Thyroid gland (tissue), 4 donors: Measurements from ENCODE around the gene CCBE1. TPM values are rescaled to one million over a fixed set of nuclear protein-coding genes. Genes with fewer than 3 reads are reported as not detected.

Source experiments
- DNase-seq, 2 donors: peaks; one replicate each; pipeline ENCODE4 v3.0.0-alpha.2; 2019
- H3K27ac ChIP-seq, 3 donors: fragments of 200-600 bp; sonication (generic); 1 replicate in 2 of 3; 2 replicates in 1 of 3; pipeline ENCODE4 v1.5.1; 2016 to 2019; ENCODE audit warnings: mild to moderate bottlenecking in 1 of 3, moderate library complexity in 1 of 3
- H3K27me3 ChIP-seq: fragments of 200-600 bp; sonication (generic); one replicate; pipeline ENCODE4 v1.5.1; 2019
- H3K36me3 ChIP-seq, 2 donors: fragments of 200-600 bp; sonication (generic); one replicate each; pipeline ENCODE4 v1.5.1; 2016 to 2019
- H3K4me1 ChIP-seq, 2 donors: fragments of 200-600 bp; sonication (generic); one replicate each; pipeline ENCODE4 v1.5.1; 2017 to 2019
- H3K4me3 ChIP-seq, 3 donors: fragments of 200-600 bp; sonication (generic); replicated peaks in 1 of 3; 1 replicate in 2 of 3; 2 replicates in 1 of 3; pipeline ENCODE4 v1.5.1; 2016; ENCODE audit warnings: mild to moderate bottlenecking in 1 of 3
- H3K9me3 ChIP-seq: fragments of 200-600 bp; sonication (generic); one replicate; pipeline ENCODE4 v1.5.1; 2017
- CTCF ChIP-seq, 6 experiments: fragments of 200-600 bp in 3 of 6; fragments of 450-650 bp in 3 of 6; sonication (generic) in 3 of 6; IDR thresholded peaks; one replicate each; pipeline ENCODE4 v1.5.1; 2016 to 2019; ENCODE audit warnings: antibody characterized with exemption in 6 of 6, mild to moderate bottlenecking in 2 of 6, inconsistent platforms in 1 of 6, moderate library complexity in 1 of 6
- POLR2A ChIP-seq, 2 donors: fragments of 450-650 bp; IDR thresholded peaks; one replicate each; pipeline ENCODE4 v1.6.1; 2017; ENCODE audit warnings: antibody characterized with exemption in 2 of 2, mild to moderate bottlenecking in 2 of 2, moderate library complexity in 1 of 2
- WGBS, 2 donors: methylation state at CpG; one replicate each; pipeline ENCODE4 v1.1.5; 2017; 5-methylcytosine and 5-hydroxymethylcytosine counted together
- intact Hi-C: fragments of 100-400 bp; cut with DNase I; formaldehyde crosslinking; loops from one replicate; pipeline ENCODE4 v1.15.1; 2023
- total RNA-seq, 4 donors: library from RNA; depleted of rRNA; stranded (reverse); fragments of >200 nt; gene quantifications; one replicate each; pipeline ENCODE4 v1.2.3, GENCODE V29; 2016

CCBE1 gene
- total RNA-seq, 4 donors from 2014 or later = 0.34 to 9.0 (median 1.1) TPM

GRCh38 chr18:59426855-59427254, 270.4 kb downstream of the CCBE1 start:
- Histone ChIP-seq H3K4me3 (no peak overlapping the region), H3K27ac (no peak overlapping the region), H3K27me3 (no peaks in the 10 kb centered on the region), H3K9me3 (no peaks in the 10 kb centered on the region), H3K36me3 (no peaks in the 10 kb centered on the region), H3K4me1 (no peaks in the 10 kb centered on the region)
- TF ChIP-seq CTCF (IDR thresholded peaks at IDR 0.05) = no peak
- TF ChIP-seq POLR2A (IDR thresholded peaks at IDR 0.05) = no peak
- intact Hi-C loops = no loop called here
- 86 to 93% methylated on average over 2 of the region's 2 CpGs for WGBS, 2 donors
- DNase-seq = no peak

- Histone ChIP-seq H3K36me3 (no peaks in the 10 kb centered on the region), H3K9me3 (no peaks in the 10 kb centered on the region), H3K4me3 (no peak overlapping the region), H3K27ac (no peak overlapping the region), H3K4me1 (no peaks in the 10 kb centered on the region), H3K27me3 (no peaks in the 10 kb centered on the region)
- no peak for TF ChIP-seq CTCF (IDR thresholded peaks at IDR 0.05)
- TF ChIP-seq POLR2A (IDR thresholded peaks at IDR 0.05) = no peak
- no peak for DNase-seq
- intact Hi-C loops = no loop called here
- 32 to 48% methylated on average over 2 of the region's 2 CpGs for WGBS, 2 donors
These were observed 274.0 kb downstream of the CCBE1 start for GRCh38 chr18:59423259-59423658.

GRCh38 chr18:59420244-59420643, 277.0 kb downstream of the CCBE1 start:
- Histone ChIP-seq H3K27ac (no peak overlapping the region), H3K4me3 (no peak overlapping the region)
- intact Hi-C loops = no loop called here

GRCh38 chr18:59419386-59419785, 277.8 kb downstream of the CCBE1 start:
- WGBS, 2 donors = 52 to 56% methylated on average over 4 of the region's 4 CpGs
- intact Hi-C loops = no loop called here
- Histone ChIP-seq H3K4me1 (no peaks in the 10 kb centered on the region), H3K4me3 (no peak overlapping the region), H3K9me3 (no peaks in the 10 kb centered on the region), H3K27ac (no peak overlapping the region), H3K27me3 (no peaks in the 10 kb centered on the region), H3K36me3 (no peaks in the 10 kb centered on the region)
- no peak for TF ChIP-seq POLR2A (IDR thresholded peaks at IDR 0.05)
- TF ChIP-seq CTCF (IDR thresholded peaks at IDR 0.05) = no peak
- DNase-seq = no peak

More at GRCh38 chr18:59420244-59420643, 277.0 kb downstream of the CCBE1 start:
- WGBS, 2 donors = 79 to 88% methylated on average over 4 of the region's 4 CpGs
- TF ChIP-seq CTCF (IDR thresholded peaks at IDR 0.05) = no peak
- TF ChIP-seq POLR2A (IDR thresholded peaks at IDR 0.05) = no peak
- Histone ChIP-seq H3K36me3 (no peaks in the 10 kb centered on the region), H3K4me1 (no peaks in the 10 kb centered on the region), H3K27me3 (no peaks in the 10 kb centered on the region), H3K9me3 (no peaks in the 10 kb centered on the region)
- no peak for DNase-seq

- no peak for TF ChIP-seq CTCF (IDR thresholded peaks at IDR 0.05)
- no peak for TF ChIP-seq POLR2A (IDR thresholded peaks at IDR 0.05)
- 87 to 100% methylated on average over 1 of the region's 1 CpG for WGBS, 2 donors
These were observed 280.4 kb downstream of the CCBE1 start for GRCh38 chr18:59416818-59417217.

More at GRCh38 chr18:59416818-59417217, 280.4 kb downstream of the CCBE1 start:
- Histone ChIP-seq H3K27me3 (no peaks in the 10 kb centered on the region), H3K36me3 (no peaks in the 10 kb centered on the region), H3K27ac (no peak overlapping the region), H3K9me3 (no peaks in the 10 kb centered on the region), H3K4me1 (no peaks in the 10 kb centered on the region), H3K4me3 (no peak overlapping the region)
- intact Hi-C loops = no loop called here
- DNase-seq = no peak
